ENCODE data around the gene GMIP. TPM values are rescaled to one million over a fixed set of nuclear protein-coding genes. Genes with fewer than 3 reads are reported as not detected.

GMIP gene
- total RNA-seq, 1 donor from 2014 or later: 17.0 TPM

DNA sequence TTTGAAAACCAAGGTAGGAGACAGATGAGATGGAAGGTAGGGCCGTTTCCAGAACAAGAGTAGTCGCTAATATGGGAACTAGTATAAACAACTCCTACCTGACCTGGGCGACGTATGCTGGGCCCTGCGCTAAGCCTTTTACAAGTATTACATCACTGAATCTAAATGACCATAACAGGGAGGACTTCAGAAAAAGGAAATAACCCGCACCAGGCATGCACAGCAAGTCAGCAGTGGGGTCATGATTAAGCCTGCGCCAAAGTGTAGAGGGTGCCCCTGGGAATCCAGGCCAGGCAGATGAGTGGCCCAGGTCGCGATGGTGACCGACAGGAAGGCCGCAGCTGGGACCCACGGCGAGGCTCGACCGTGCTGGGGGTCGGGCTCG lies 19.4 kb upstream of the GMIP start:
- TF ChIP-seq, protein P1, sequence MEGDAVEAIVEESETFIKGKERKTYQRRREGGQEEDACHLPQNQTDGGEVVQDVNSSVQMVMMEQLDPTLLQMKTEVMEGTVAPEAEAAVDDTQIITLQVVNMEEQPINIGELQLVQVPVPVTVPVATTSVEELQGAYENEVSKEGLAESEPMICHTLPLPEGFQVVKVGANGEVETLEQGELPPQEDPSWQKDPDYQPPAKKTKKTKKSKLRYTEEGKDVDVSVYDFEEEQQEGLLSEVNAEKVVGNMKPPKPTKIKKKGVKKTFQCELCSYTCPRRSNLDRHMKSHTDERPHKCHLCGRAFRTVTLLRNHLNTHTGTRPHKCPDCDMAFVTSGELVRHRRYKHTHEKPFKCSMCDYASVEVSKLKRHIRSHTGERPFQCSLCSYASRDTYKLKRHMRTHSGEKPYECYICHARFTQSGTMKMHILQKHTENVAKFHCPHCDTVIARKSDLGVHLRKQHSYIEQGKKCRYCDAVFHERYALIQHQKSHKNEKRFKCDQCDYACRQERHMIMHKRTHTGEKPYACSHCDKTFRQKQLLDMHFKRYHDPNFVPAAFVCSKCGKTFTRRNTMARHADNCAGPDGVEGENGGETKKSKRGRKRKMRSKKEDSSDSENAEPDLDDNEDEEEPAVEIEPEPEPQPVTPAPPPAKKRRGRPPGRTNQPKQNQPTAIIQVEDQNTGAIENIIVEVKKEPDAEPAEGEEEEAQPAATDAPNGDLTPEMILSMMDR (conservative IDR thresholded peaks at IDR 0.05; ENCODE audit: low read depth, low read length): no peak
- H3K4me3 ChIP-seq (ENCODE audit: low read depth, low read length): peak overlapping the region; percentile 95
- DNase-seq (ENCODE audit: low read depth): no peak

DNA sequence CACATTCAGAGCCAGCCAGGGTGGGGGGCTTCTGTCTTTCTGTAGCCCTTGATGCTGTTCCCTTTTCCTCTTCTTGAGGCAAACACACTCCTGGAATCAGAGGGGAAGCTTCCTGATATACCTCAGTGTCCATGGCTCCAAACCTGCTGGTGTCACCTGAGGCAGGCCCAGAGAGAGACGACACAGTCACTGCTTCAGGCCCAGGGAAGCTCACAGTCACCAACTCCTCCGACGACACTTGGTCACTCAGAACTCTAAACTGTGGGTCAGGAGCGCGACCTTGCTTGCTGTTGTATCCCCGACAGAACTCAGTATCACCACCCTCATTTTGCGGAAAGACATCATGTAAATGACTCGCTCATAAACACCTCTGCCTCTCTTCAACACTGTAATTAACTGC lies 18.9 kb upstream of the GMIP start:
- TF ChIP-seq, protein P1 (conservative IDR thresholded peaks at IDR 0.05; ENCODE audit: low read depth, low read length): no peak
- no peak for DNase-seq (ENCODE audit: low read depth)
- peak overlapping the region; percentile 95 for H3K4me3 ChIP-seq (ENCODE audit: low read depth, low read length)

DNA sequence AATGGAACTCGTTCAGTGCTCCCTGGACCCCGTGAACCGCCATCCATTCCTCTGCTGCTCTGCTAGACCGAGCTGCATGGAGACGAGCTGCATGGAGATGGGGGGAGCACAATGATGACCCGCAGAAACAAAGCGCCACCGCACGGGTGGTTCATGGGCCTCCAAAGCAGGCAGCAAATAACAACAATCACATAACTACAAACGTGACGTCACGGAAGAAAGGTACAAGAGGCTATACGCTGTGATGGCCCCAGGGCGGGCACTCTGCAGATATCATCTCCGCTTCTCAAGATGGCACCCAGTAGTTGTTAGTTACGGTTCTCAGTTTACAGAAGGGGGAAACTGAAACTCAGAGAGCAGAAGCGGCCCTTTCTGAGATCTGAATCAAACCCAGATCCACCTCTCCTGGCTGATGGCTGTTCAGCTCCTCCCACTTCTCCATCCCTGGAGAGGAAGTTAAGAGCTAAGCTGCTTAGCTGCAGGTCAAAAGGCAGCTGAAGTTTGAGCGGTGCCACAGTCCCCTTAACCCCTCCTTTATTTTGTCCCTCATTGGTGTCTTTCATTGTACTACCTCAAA lies 18.3 kb upstream of the GMIP start:
- TF ChIP-seq, protein P1 (conservative IDR thresholded peaks at IDR 0.05; ENCODE audit: low read depth, low read length): no peak
- H3K4me3 ChIP-seq (ENCODE audit: low read depth, low read length): peak overlapping the region; percentile 95

DNA sequence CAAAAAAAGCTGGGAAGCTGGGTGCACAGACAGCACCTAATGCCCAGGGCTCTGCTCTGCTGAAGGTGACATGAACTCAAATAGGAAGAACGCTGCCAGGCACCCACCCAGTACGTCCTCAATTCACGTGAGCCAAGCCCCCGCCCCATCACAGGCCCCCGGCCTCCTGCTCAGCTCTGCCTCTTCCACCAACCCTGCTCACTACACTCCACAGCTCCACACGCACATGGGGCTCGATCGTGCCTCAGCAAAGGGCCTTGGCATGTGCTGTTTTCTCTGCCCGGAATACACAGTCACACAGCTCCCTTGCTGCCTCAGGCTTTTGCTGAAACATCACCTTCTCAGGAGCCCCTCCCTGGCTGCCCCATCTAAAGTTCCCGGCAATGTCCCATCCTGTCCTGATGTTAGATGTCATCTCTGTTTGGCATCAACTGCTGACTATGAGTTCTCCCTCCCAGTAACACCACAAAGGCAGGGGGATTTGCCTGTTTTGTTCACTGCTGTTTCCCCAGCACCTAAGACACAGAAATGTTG lies 17.8 kb upstream of the GMIP start:
- TF ChIP-seq, protein P1 (conservative IDR thresholded peaks at IDR 0.05; ENCODE audit: low read depth, low read length): no peak
- no peak overlapping the region for H3K4me3 ChIP-seq (ENCODE audit: low read depth, low read length)
- no peak for DNase-seq (ENCODE audit: low read depth)

More for the DNA sequence above, 18.3 kb upstream of the GMIP start:
- no peak for DNase-seq (ENCODE audit: low read depth)

DNA sequence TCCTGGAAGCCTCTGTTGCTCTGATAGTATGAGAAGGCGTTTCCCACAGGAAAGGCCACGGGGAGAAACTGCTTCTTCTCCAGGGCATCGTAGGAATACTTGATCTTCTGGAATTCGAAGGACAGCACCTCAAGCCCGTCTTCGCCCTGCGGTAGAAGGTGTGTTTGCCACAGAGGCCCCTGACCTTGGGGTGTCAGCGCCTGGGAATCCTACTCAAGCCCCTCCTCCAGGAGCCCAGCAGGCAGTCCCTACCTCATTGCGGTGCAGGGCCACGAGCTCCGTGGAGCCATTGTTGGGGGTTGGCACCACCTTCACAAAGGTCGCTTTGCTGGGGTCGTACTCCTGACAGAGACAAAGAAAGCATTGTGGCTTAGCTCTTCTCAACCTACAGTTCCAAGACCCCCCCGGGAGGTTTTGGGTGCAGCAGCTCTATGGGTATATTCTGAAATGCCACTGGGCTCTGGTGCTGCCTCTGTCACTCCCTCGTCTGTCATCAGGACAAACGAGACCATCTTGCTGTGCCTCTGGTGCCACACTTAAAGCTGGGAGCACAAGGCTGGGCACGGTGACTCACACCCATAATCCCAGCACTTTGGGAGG lies 16.3 kb upstream of the GMIP start:
- no peak for DNase-seq (ENCODE audit: low read depth)
- TF ChIP-seq, protein P1 (conservative IDR thresholded peaks at IDR 0.05; ENCODE audit: low read depth, low read length): no peak
- no peak overlapping the region for H3K4me3 ChIP-seq (ENCODE audit: low read depth, low read length)

DNA sequence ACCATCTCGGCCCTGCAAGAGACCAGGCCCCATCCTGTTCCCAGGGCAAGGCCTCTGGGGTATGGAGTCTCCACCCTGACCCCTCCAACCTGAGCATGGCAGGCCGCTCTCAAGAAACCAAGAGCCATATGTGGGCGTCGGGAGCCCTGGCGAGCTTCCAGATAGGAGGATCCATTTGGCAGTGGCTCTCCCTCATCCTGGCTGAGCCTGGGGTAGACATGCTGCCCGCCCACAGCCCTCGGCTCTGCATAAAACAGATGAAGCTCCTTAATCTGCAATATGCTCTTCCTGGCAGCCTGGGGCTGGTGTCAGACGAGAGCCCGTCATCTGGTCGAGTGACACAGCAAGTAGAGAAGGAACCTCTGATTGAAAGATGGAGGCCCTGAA lies 13.9 kb upstream of the GMIP start:
- TF ChIP-seq, protein P1 (conservative IDR thresholded peaks at IDR 0.05; ENCODE audit: low read depth, low read length): no peak
- H3K4me3 ChIP-seq (ENCODE audit: low read depth, low read length): no peak overlapping the region
- no peak for DNase-seq (ENCODE audit: low read depth)
